ENCODE results near the gene CEP152. TPM values are rescaled to one million over a fixed set of nuclear protein-coding genes. Genes with fewer than 3 reads are reported as not detected.
"Not testable (repeated sequence)": the region's sequence is repeated elsewhere in the genome, so short reads cannot be mapped to it uniquely, and the experiment has no call there.

Gene CEP152
- total RNA-seq, 1 donor from 2014 or later = 15.4 TPM

DNA sequence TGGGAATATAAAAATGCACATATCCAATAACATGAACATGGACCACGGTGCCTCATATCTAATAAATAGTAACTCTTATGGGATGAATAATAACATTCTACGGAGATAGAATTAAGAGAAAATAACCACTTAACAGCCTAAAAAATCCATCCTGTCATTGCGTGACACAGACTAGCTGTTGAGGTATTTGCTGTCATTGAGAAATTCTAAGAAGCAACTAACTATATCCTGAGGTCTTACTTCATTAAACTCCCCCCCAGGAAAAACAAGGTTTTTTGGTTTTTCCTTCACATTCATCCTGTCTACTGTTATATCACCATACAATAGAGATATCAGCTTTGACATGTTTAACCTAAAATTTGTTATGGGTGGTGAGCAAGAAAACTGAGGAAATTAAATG, 14.3 kb downstream of the CEP152 start:
- Mint-ChIP-seq H3K9me3 (no peaks in the 10 kb centered on the region), H3K27me3 (no peaks in the 10 kb centered on the region), H3K27ac (no peak overlapping the region), H3K4me1 (peaks cover 18% of the 10 kb centered on the region), H3K36me3 (ENCODE audit: low read depth) (peaks cover 23% of the 10 kb centered on the region), H3K4me3 (no peak overlapping the region)
- ATAC-seq (ENCODE audit: low read depth) (no peak), DNase-seq (no peak)
- ChIA-PET CTCF (no interaction called here), POLR2A (no interaction called here)
- intact Hi-C loops (cut with micrococcal nuclease) = no loop called here
- TF ChIP-seq, protein P1, sequence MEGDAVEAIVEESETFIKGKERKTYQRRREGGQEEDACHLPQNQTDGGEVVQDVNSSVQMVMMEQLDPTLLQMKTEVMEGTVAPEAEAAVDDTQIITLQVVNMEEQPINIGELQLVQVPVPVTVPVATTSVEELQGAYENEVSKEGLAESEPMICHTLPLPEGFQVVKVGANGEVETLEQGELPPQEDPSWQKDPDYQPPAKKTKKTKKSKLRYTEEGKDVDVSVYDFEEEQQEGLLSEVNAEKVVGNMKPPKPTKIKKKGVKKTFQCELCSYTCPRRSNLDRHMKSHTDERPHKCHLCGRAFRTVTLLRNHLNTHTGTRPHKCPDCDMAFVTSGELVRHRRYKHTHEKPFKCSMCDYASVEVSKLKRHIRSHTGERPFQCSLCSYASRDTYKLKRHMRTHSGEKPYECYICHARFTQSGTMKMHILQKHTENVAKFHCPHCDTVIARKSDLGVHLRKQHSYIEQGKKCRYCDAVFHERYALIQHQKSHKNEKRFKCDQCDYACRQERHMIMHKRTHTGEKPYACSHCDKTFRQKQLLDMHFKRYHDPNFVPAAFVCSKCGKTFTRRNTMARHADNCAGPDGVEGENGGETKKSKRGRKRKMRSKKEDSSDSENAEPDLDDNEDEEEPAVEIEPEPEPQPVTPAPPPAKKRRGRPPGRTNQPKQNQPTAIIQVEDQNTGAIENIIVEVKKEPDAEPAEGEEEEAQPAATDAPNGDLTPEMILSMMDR (IDR thresholded peaks at IDR 0.05) = no peak

DNA sequence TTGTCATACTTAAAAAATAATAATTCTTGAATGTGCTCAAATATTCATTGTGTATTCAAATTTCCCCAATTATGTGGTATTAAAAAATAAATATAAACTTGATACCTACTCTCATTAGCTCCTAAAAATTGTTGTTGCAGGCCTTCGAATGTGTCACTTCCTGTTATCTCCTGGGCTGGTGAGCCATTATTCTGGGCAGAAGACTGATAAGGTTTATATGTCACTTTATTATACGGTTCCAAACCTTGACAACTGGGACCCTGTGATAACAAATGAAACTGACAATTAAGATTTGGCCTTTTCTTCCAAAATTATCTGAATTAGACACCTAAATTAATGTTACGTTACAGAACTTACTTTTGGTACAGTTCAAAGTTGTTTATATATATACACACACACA, 15.0 kb downstream of the CEP152 start:
- DNase-seq = no peak
- Mint-ChIP-seq H3K36me3 (ENCODE audit: low read depth) (peaks cover 25% of the 10 kb centered on the region), H3K27me3 (no peaks in the 10 kb centered on the region), H3K27ac (no peak overlapping the region), H3K4me1 (peaks cover 13% of the 10 kb centered on the region), H3K4me3 (no peak overlapping the region), H3K9me3 (no peaks in the 10 kb centered on the region)
- CTCF ChIA-PET = no interaction called here
- ATAC-seq (ENCODE audit: low read depth) = no peak
- intact Hi-C loops (cut with micrococcal nuclease) = no loop called here
- TF ChIP-seq, protein P1 (IDR thresholded peaks at IDR 0.05) = no peak
- POLR2A ChIA-PET = interaction anchor here (0.6 kb wide), 1 partner anchor 1970 kb away, joined by 6 read pairs; the partner anchor contains the start of gene SPPL2A

DNA sequence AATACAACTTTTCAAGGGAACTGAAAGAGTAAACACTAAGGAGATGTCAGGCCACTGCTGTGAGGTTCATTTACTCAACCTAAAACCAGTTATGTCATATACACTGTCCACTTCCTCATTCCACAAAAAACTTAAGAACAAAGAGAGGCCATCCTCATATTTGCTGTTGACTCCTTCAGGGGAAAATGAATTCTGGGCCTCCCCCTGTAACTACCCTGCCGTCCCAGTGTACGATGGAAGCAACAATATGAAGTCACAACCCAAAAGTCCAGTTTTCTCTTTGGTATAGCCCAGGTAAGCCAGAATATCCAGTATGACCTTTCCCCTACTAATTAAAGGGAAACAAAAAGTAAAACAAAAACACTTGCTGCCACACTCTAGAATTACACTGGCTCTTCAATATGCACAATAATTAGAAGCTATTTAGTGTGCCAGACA, 16.2 kb downstream of the CEP152 start:
- H3K4me1 Mint-ChIP-seq = peaks cover 13% of the 10 kb centered on the region

DNA sequence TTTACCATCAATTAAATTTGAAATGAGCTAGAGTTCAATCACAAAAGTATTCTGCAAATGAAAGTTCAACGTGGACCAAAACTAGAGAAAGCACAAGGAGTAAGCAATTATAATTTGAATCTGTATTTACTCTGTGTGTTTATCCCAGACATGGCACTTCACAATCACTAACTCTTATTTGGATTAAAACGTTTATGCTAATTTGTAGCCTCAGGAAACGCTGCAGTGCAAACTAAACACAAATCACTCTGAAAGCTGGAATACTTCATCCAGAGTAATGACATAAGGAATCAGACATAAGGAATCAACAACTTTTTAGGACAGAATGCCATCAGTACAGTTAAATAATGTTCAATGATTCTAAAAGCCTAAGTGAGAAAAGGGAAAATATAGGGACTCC, 18.5 kb downstream of the CEP152 start:
- no peak for ATAC-seq (ENCODE audit: low read depth)
- no peaks in the 10 kb centered on the region for H3K9me3 Mint-ChIP-seq
- H3K4me3 Mint-ChIP-seq = no peak overlapping the region
- H3K27me3 Mint-ChIP-seq = no peaks in the 10 kb centered on the region
- ChIA-PET POLR2A (interaction anchor here (1.3 kb wide), 1 partner anchor 18 kb away, joined by 5 read pairs; the partner anchor contains the start of gene CEP152), CTCF (interaction anchor here (0.6 kb wide), 1 partner anchor 182 kb away, joined by 4 read pairs; no protein-coding TSS in a partner anchor)
- TF ChIP-seq, protein P1 (IDR thresholded peaks at IDR 0.05) = no peak
- H3K36me3 Mint-ChIP-seq (ENCODE audit: low read depth) = peaks cover 46% of the 10 kb centered on the region
- no peak overlapping the region for H3K27ac Mint-ChIP-seq
- H3K4me1 Mint-ChIP-seq = peaks cover 11% of the 10 kb centered on the region
- intact Hi-C loops (cut with micrococcal nuclease) = no loop called here
- DNase-seq = no peak

More for the DNA sequence above, 16.2 kb downstream of the CEP152 start:
- ChIA-PET POLR2A (interaction anchor here (0.8 kb wide), 1 partner anchor 17 kb away, joined by 3 read pairs; the partner anchor contains the start of gene CEP152), CTCF (no interaction called here)
- H3K36me3 Mint-ChIP-seq (ENCODE audit: low read depth) = peaks cover 31% of the 10 kb centered on the region
- no peaks in the 10 kb centered on the region for H3K9me3 Mint-ChIP-seq
- H3K4me3 Mint-ChIP-seq = peak overlapping the region; percentile 71
- no peaks in the 10 kb centered on the region for H3K27me3 Mint-ChIP-seq
- ATAC-seq (ENCODE audit: low read depth) = peak; percentile 91
- TF ChIP-seq, protein P1 (IDR thresholded peaks at IDR 0.05) = no peak
- peak overlapping the region; percentile 93 for H3K27ac Mint-ChIP-seq
- peak; percentile 16 for DNase-seq
- intact Hi-C loops (cut with micrococcal nuclease) = loop anchor here (1.0 kb wide), 1 partner anchor 17 kb away; the partner anchor contains the start of gene CEP152

DNA sequence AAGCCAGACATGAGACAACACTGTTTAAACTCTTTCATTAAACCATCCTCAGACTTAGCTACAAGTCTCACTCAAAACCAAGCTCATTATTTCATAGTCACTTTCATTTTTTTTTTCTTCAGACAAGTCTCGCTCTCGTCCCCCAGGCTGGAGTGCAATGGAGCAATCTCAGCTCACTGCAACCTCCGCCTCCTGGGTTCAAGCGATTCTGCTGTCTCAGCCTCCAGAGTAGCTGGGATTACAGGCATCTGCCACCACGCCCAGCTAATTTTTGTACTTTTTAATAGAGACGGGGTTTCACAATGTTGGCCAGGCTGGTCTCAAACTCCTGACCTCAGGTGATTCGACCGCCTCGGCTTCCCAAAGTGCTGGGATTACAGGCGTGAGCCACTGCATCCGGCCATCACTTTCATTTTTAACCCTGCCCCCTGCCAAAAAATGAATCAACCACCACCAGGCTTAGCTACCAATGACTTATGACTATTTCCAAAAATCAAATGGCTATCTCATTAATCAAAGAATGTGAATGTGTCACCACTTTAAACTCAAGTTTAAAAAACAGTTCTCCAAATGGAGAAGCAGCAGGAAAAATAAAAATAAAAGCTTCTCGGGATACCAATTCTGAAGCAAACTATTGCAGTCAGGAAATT, 20.3 kb downstream of the CEP152 start:
- H3K27me3 Mint-ChIP-seq; H3K9me3 Mint-ChIP-seq; H3K4me1 Mint-ChIP-seq; POLR2A ChIA-PET; H3K27ac Mint-ChIP-seq; CTCF ChIA-PET; DNase-seq; ATAC-seq (ENCODE audit: low read depth); intact Hi-C loops (cut with micrococcal nuclease); H3K4me3 Mint-ChIP-seq: not testable (repeated sequence)
- peaks cover 40% of the 10 kb centered on the region for H3K36me3 Mint-ChIP-seq (ENCODE audit: low read depth)

Measured in activated B cell treated with CpG ODN at 0.5 μM for 24 hours (primary cell).